DMS79 treated with DMSO at 0.1 percent for 48 hours (cell line): ENCODE measurements around the gene KANK3.
"Not testable (repeated sequence)": the region's sequence is repeated elsewhere in the genome, so short reads cannot be mapped to it uniquely, and the experiment has no call there.

ENCODE experiments used
- DNase-seq: peaks from one replicate; lab custom pipeline; 2025; lab: John Stamatoyannopoulos, UW

Gene KANK3

GRCh38 chr19:8316351-8317125 lies 26.5 kb downstream of the KANK3 start:
- no peak for DNase-seq

GRCh38 chr19:8314981-8315640 lies 28.0 kb downstream of the KANK3 start:
- DNase-seq = not testable (repeated sequence)

GRCh38 chr19:8311461-8312260 lies 31.4 kb downstream of the KANK3 start:
- no peak for DNase-seq

- no peak for DNase-seq
Observed at GRCh38 chr19:8310342-8311055, 32.6 kb downstream of the KANK3 start.

GRCh38 chr19:8308891-8309291 lies 34.2 kb downstream of the KANK3 start:
- DNase-seq = no peak

- peak; percentile 91 for DNase-seq
Observed at GRCh38 chr19:8307965-8308866, 34.8 kb downstream of the KANK3 start, which contains the start of gene CD320. Gene CD320, minus strand, starts transcription at chr19:8308358. Its CDS starts 68 bp downstream, at chr19:8308290.

- peak; percentile 35 for DNase-seq
Observed at GRCh38 chr19:8307400-8307964, 35.6 kb downstream of the KANK3 start.

GRCh38 chr19:8306235-8307054 lies 36.6 kb downstream of the KANK3 start:
- no peak for DNase-seq

GRCh38 chr19:8305798-8306197 lies 37.3 kb downstream of the KANK3 start:
- no peak for DNase-seq

- no peak for DNase-seq
Observed at GRCh38 chr19:8304841-8305621, 38.0 kb downstream of the KANK3 start.

- no peak for DNase-seq
Observed at GRCh38 chr19:8302734-8303133, 40.3 kb downstream of the KANK3 start.

GRCh38 chr19:8302357-8302691 lies 40.7 kb downstream of the KANK3 start:
- no peak for DNase-seq

- not testable (repeated sequence) for DNase-seq
Observed at GRCh38 chr19:8291337-8291736, 51.7 kb downstream of the KANK3 start.

- not testable (repeated sequence) for DNase-seq
Observed at GRCh38 chr19:8276508-8276907, 66.6 kb downstream of the KANK3 start.
